Upper lobe of right lung (tissue), 1 donor: ENCODE results near the gene DAPK3. TPM values are rescaled to one million over a fixed set of nuclear protein-coding genes. Genes with fewer than 3 reads are reported as not detected.
A peak's percentile ranks its signal among the peaks of the same experiment; 100 is the strongest.
"Not testable (repeated sequence)": the region's sequence is repeated elsewhere in the genome, so short reads cannot be mapped to it uniquely, and the experiment has no call there.

Experiments used
- ATAC-seq: fragments of 200-7000 bp; cut with Tn5 transposase; one replicate; pipeline ENCODE4 v1.9.1; 2020; ENCODE audit warnings: mild to moderate bottlenecking, moderate library complexity
- DNase-seq: peaks from one replicate; pipeline ENCODE4 v3.0.0-alpha.2; 2020
- H3K27ac ChIP-seq: fragments of 200-600 bp; one replicate; pipeline ENCODE4 v1.8.0; 2022
- H3K27me3 ChIP-seq: fragments of 200-600 bp; one replicate; pipeline ENCODE4 v1.8.0; 2022; ENCODE audit warnings: mild to moderate bottlenecking
- H3K36me3 ChIP-seq: fragments of 200-600 bp; one replicate; pipeline ENCODE4 v1.8.0; 2022
- H3K4me1 ChIP-seq: fragments of 200-600 bp; one replicate; pipeline ENCODE4 v1.8.0; 2022
- H3K4me3 ChIP-seq: fragments of 200-600 bp; one replicate; pipeline ENCODE4 v1.8.0; 2022; ENCODE audit warnings: mild to moderate bottlenecking
- H3K9me3 ChIP-seq: fragments of 200-600 bp; one replicate; pipeline ENCODE4 v1.8.0; 2022
- CTCF ChIP-seq: fragments of 200-600 bp; IDR thresholded peaks from one replicate; pipeline ENCODE4 v1.8.0; 2022; ENCODE audit warnings: antibody characterized with exemption
- intact Hi-C: fragments of 100-400 bp; cut with DNase I; formaldehyde crosslinking; loops from one replicate; pipeline ENCODE4 v1.11.0; 2022
- total RNA-seq: library from RNA; stranded (reverse); fragmentation: NEBNext Ultra II Directional; extraction: Animal tissue kit (Norgen Biotek cat#: 25700); gene quantifications from one replicate; pipeline ENCODE4 v1.2.1, GENCODE V29; 2021
- donor health status: DM: no; HTN: yes; CAD: no; lungs with severe emphysema.

Gene DAPK3
- total RNA-seq, 1 donor from 2014 or later, result 70.7 TPM

GRCh38 chr19:3968556-3969434 lies 2.1 kb downstream of the DAPK3 start:
- intact Hi-C loops, result no loop called here
- H3K36me3 ChIP-seq, result peaks cover 34% of the 10 kb centered on the region
- H3K4me3 ChIP-seq, result peak overlapping the region; percentile 80
- H3K9me3 ChIP-seq, result no peaks in the 10 kb centered on the region
- H3K27ac ChIP-seq, result peak overlapping the region; percentile 88
- peaks cover 47% of the 10 kb centered on the region for H3K4me1 ChIP-seq
- DNase-seq (peak; percentile 82), ATAC-seq (peak; percentile 76)
- no peaks in the 10 kb centered on the region for H3K27me3 ChIP-seq
- TF ChIP-seq CTCF, result no peak

GRCh38 chr19:3967983-3968382 lies 2.9 kb downstream of the DAPK3 start:
- intact Hi-C loops, ATAC-seq: not testable (repeated sequence)
- H3K4me3 ChIP-seq, result peak overlapping the region; percentile 3

GRCh38 chr19:3966051-3967017 lies 4.6 kb downstream of the DAPK3 start:
- TF ChIP-seq CTCF, result no peak
- intact Hi-C loops, result no loop called here
- Histone ChIP-seq H3K27ac (peak overlapping the region; percentile 17), H3K36me3 (peaks cover 59% of the 10 kb centered on the region), H3K27me3 (no peaks in the 10 kb centered on the region), H3K4me1 (peaks cover 44% of the 10 kb centered on the region), H3K4me3 (no peak overlapping the region), H3K9me3 (no peaks in the 10 kb centered on the region)
- ATAC-seq, result no peak
- DNase-seq, result no peak

More at GRCh38 chr19:3967983-3968382, 2.9 kb downstream of the DAPK3 start:
- Histone ChIP-seq H3K4me1 (peaks cover 47% of the 10 kb centered on the region), H3K27ac (peak overlapping the region; percentile 88), H3K36me3 (peaks cover 42% of the 10 kb centered on the region)
- DNase-seq, H3K9me3 ChIP-seq, H3K27me3 ChIP-seq: not testable (repeated sequence)

GRCh38 chr19:3964256-3965194 lies 6.4 kb downstream of the DAPK3 start:
- ATAC-seq, result no peak
- Histone ChIP-seq H3K27ac (no peak overlapping the region), H3K36me3 (peaks cover 77% of the 10 kb centered on the region)

More at GRCh38 chr19:3964256-3965194, 6.4 kb downstream of the DAPK3 start:
- Histone ChIP-seq H3K9me3 (no peaks in the 10 kb centered on the region), H3K4me3 (no peak overlapping the region), H3K27me3 (no peaks in the 10 kb centered on the region), H3K4me1 (peaks cover 34% of the 10 kb centered on the region)
- intact Hi-C loops, result no loop called here
- TF ChIP-seq CTCF, result no peak
- no peak for DNase-seq
